ENCODE results near the gene DHRS3. TPM values are rescaled to one million over a fixed set of nuclear protein-coding genes. Genes with fewer than 3 reads are reported as not detected.
A peak's percentile ranks its signal among the peaks of the same experiment; 100 is the strongest.

DHRS3 gene
- total and polyA plus RNA-seq, 2 donors (not counting 3 experiments of a cell fraction or from before 2014, with no cell fraction given) = 54.3 to 75.2 TPM

- POLR2A ChIA-PET = interaction anchor here (1.3 to 1.5 kb wide), 2 partner anchors 116 to 160 kb away, joined by 4 read pairs; no protein-coding TSS in a partner anchor
- peak overlapping the region; percentile 32 for H3K9ac ChIP-seq (replicated peaks; ENCODE audit: extremely low read depth, insufficient read depth, low read length)
- H3K4me2 ChIP-seq (ENCODE audit: insufficient read depth, low read length) = no peak overlapping the region
Observed at GRCh38 chr1:12594490-12594889, 23.5 kb downstream of the DHRS3 start.

More at GRCh38 chr1:12594490-12594889, 23.5 kb downstream of the DHRS3 start:
- no peak for FAIRE-seq
- no peaks in the 10 kb centered on the region for H4K20me1 ChIP-seq (replicated peaks; ENCODE audit: control insufficient read depth, extremely low read depth, insufficient read depth, low read length)
- no TSS peak for BruUV-seq (replicated peaks)
- no peak overlapping the region for H3K27ac ChIP-seq (ENCODE audit: insufficient read depth, low read depth, low read length)
- intact Hi-C loops (cut with micrococcal nuclease) = no loop called here
- CTCF ChIA-PET = interaction anchor here (1.0 to 1.7 kb wide), 7 partner anchors 10 to 280 kb away, joined by 3 to 9 read pairs (median 3); no protein-coding TSS in a partner anchor
- H3K4me1 ChIP-seq (ENCODE audit: control insufficient read depth, extremely low read depth, insufficient read depth, low read length) = peaks cover 28% of the 10 kb centered on the region
- H3K9me3 ChIP-seq (replicated peaks; ENCODE audit: control insufficient read depth, insufficient read depth, low read length) = no peaks in the 10 kb centered on the region
- H3K36me3 ChIP-seq (ENCODE audit: control insufficient read depth in 2 of 2, extremely low read depth in 1 of 2, insufficient read depth in 2 of 2, low read length in 2 of 2) = peaks cover 0 to 7% of the 10 kb centered on the region in 2 experiments
- no peaks in the 10 kb centered on the region for H3K79me2 ChIP-seq (ENCODE audit: control insufficient read depth, insufficient read depth, low read length)
- dilution Hi-C loops (cut with MboI; ENCODE audit: extremely low pct_ligation_motif_present, low sequenced_read_pairs) = no loop called here
- H2AFZ ChIP-seq (ENCODE audit: low read depth, low read length) = no peak overlapping the region
- H3K4me3 ChIP-seq (replicated peaks in 1 of 3; ENCODE audit: insufficient read depth in 1 of 3, low read depth in 1 of 3, low read length in 3 of 3) = no peak overlapping the region
- DNase-seq (ENCODE audit: low read depth, low spot score) = no peak
- TF ChIP-seq, protein P1, sequence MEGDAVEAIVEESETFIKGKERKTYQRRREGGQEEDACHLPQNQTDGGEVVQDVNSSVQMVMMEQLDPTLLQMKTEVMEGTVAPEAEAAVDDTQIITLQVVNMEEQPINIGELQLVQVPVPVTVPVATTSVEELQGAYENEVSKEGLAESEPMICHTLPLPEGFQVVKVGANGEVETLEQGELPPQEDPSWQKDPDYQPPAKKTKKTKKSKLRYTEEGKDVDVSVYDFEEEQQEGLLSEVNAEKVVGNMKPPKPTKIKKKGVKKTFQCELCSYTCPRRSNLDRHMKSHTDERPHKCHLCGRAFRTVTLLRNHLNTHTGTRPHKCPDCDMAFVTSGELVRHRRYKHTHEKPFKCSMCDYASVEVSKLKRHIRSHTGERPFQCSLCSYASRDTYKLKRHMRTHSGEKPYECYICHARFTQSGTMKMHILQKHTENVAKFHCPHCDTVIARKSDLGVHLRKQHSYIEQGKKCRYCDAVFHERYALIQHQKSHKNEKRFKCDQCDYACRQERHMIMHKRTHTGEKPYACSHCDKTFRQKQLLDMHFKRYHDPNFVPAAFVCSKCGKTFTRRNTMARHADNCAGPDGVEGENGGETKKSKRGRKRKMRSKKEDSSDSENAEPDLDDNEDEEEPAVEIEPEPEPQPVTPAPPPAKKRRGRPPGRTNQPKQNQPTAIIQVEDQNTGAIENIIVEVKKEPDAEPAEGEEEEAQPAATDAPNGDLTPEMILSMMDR (IDR thresholded peaks at IDR 0.05; ENCODE audit: extremely low read depth in 1 of 2, insufficient read depth in 1 of 2, low read depth in 1 of 2, low read length in 2 of 2) = no peak
- no peak for TF ChIP-seq MAX (IDR thresholded peaks at IDR 0.05; ENCODE audit: insufficient read depth, insufficient read length)
- no peak for TF ChIP-seq POLR2A (IDR thresholded peaks at IDR 0.05; ENCODE audit: low read depth, low read length)
- TF ChIP-seq GATA2 (IDR thresholded peaks at IDR 0.05; ENCODE audit: insufficient read depth, insufficient read length, low read depth, low read length) = no peak
- TF ChIP-seq POLR2AphosphoS5 (IDR thresholded peaks at IDR 0.05; ENCODE audit: insufficient read depth, low read depth, low read length) = no peak
- no peak for TF ChIP-seq JUN (IDR thresholded peaks at IDR 0.05; ENCODE audit: borderline replicate concordance, insufficient read depth, insufficient read length, low read depth)
- TF ChIP-seq MYC (IDR thresholded peaks at IDR 0.05; ENCODE audit: low read depth, low read length) = no peak
- TF ChIP-seq FOS (IDR thresholded peaks at IDR 0.05; ENCODE audit: borderline replicate concordance, insufficient read depth, low read length) = no peak
- no peak for TF ChIP-seq EZH2 (IDR thresholded peaks at IDR 0.05; ENCODE audit: borderline replicate concordance, low read depth, low read length, severe bottlenecking)
- no peaks in the 10 kb centered on the region for H3K27me3 ChIP-seq (ENCODE audit: control insufficient read depth in 2 of 2, insufficient read depth in 2 of 2, low read length in 2 of 2)
- H3K9me1 ChIP-seq (replicated peaks; ENCODE audit: control insufficient read depth, extremely low read depth, insufficient read depth, low read length) = no peaks in the 10 kb centered on the region
